Natural killer cell treated with Interleukin-12 subunit alpha and Interleukin-12 subunit beta and Interleukin-15 and Interleukin-18, amount 100 ng/mL, for 72 hours (primary cell): ENCODE measurements around the gene CALB2. TPM values are rescaled to one million over a fixed set of nuclear protein-coding genes. Genes with fewer than 3 reads are reported as not detected.
"Not testable (repeated sequence)": the region's sequence is repeated elsewhere in the genome, so short reads cannot be mapped to it uniquely, and the experiment has no call there.

ENCODE experiments used
- ATAC-seq, 2 donors: fragments of 150-1000 bp; cut with Tn5 transposase in 1 of 2; sonication (Bioruptor Pico), chemical (Tn5 transposase) in 1 of 2; 2 replicates each; pipeline ENCODE4 v1.10.0; 2021
- DNase-seq: peaks from one replicate; pipeline ENCODE4 v3.0.0; 2022; ENCODE audit warnings: low spot score
- H3K27ac Mint-ChIP-seq, 2 donors: 1 replicate in 1 of 2; 2 replicates in 1 of 2; pipeline ENCODE4 v1.8.0; 2022; ENCODE audit warnings: mixed read lengths in 2 of 2, mild to moderate bottlenecking in 1 of 2, moderate library complexity in 1 of 2
- H3K27me3 Mint-ChIP-seq, 2 donors: 1 replicate in 1 of 2; 2 replicates in 1 of 2; pipeline ENCODE4 v1.8.0; 2022; ENCODE audit warnings: mixed read lengths in 2 of 2
- H3K36me3 Mint-ChIP-seq: one replicate; pipeline ENCODE4 v1.8.0; 2022; ENCODE audit warnings: mixed read lengths
- H3K4me1 Mint-ChIP-seq, 2 donors: 1 replicate in 1 of 2; 2 replicates in 1 of 2; pipeline ENCODE4 v1.8.0; 2022; ENCODE audit warnings: low read depth in 2 of 2, mixed read lengths in 2 of 2, mild to moderate bottlenecking in 1 of 2
- H3K4me3 Mint-ChIP-seq: one replicate; pipeline ENCODE4 v1.8.0; 2022; ENCODE audit warnings: mixed read lengths
- H3K9me3 Mint-ChIP-seq: 2 replicates; pipeline ENCODE4 v1.8.0; 2022; ENCODE audit warnings: mixed read lengths
- total RNA-seq, 2 donors: library from RNA; stranded (reverse); gene quantifications; one replicate each; pipeline ENCODE4 v1.2.3, GENCODE V29; 2022

Gene CALB2
- total RNA-seq, 2 donors from 2014 or later = not detected

DNA sequence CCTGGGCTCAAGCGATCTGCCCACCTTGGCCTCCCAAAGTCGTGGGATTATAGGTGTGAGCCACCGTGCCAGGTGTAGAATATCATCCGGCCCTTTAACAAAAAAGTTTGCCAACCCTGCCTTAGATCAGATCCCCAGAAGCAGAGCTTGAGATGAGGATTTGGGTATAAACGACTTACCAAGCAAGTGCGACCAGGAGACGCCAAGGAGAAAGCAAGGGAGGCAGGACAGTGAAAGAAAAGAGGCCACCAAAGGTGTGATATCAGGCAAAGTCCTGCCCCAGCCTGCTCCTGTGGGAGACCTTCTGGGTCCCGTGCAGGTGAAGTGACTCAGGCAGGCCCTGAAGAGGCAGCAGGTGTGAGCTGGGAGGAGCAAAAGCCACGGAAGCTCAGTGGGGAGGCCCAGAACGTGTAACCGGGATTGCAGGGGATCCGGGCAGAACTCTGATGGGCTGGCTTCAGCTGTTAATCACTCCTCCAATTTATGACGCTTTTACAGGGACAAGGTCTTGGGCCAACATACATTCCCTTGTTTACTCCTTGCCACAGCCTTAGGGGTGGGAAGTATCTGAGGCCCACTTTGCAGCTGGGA lies 14.1 kb upstream of the CALB2 start:
- ATAC-seq = no peak

DNA sequence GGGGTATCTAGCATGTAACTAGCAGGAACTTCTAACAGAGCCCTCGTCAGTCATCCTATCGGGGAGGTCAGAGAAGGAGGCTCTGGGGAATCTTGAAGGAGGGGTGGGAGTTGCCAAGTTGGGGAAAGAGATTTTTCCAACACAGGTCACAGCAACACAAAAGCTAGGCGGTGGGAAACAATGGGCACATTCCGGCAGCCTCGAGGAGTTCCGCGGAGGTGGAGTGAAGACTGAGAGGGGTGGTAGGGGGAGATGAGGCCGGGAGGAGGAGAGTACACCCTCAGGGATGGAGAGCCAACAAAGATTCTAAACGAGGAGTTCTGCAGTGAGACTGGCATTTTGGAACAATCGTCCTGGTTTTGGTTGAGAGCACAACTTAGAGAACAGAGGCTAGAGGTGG lies 13.5 kb upstream of the CALB2 start:
- DNase-seq (no peak), ATAC-seq (no peak)
- H3K9me3 Mint-ChIP-seq = no peaks in the 10 kb centered on the region
- H3K4me1 Mint-ChIP-seq = no peaks in the 10 kb centered on the region
- no peak overlapping the region for H3K27ac Mint-ChIP-seq
- H3K36me3 Mint-ChIP-seq = no peaks in the 10 kb centered on the region
- H3K4me3 Mint-ChIP-seq = no peak overlapping the region
- peaks cover 15 to 21% of the 10 kb centered on the region in 2 donors for H3K27me3 Mint-ChIP-seq

More for the DNA sequence above, 14.1 kb upstream of the CALB2 start:
- peaks cover 18 to 21% of the 10 kb centered on the region in 2 donors for H3K27me3 Mint-ChIP-seq
- no peak for DNase-seq
- no peaks in the 10 kb centered on the region for H3K4me1 Mint-ChIP-seq
- no peaks in the 10 kb centered on the region for H3K36me3 Mint-ChIP-seq
- H3K9me3 Mint-ChIP-seq = no peaks in the 10 kb centered on the region
- no peak overlapping the region for H3K27ac Mint-ChIP-seq
- no peak overlapping the region for H3K4me3 Mint-ChIP-seq

DNA sequence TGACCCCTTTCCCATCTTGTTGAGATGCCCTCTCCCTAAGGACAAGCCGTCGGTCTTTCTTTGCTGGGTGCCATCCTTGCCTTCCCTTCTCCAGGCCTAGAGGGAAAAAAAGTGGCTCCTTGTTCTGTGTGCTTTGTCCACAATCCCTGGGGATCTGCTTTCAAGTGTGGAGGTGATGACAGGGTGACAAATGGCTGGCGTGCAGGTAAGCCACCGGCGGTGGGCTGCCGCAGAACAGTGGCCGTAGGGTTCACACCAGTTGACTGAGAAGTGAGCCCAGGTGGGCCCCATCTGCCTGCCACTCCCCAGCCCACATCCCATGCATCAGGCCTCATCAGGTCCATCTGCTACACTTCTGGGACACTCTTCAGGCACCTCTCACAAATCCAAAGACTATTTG lies 11.4 kb upstream of the CALB2 start:
- no peak overlapping the region for H3K4me3 Mint-ChIP-seq
- H3K27me3 Mint-ChIP-seq = peaks cover 11 to 19% of the 10 kb centered on the region in 2 donors
- no peaks in the 10 kb centered on the region for H3K9me3 Mint-ChIP-seq
- no peak overlapping the region for H3K27ac Mint-ChIP-seq
- H3K36me3 Mint-ChIP-seq = no peaks in the 10 kb centered on the region
- DNase-seq (no peak), ATAC-seq (no peak)
- no peaks in the 10 kb centered on the region for H3K4me1 Mint-ChIP-seq

DNA sequence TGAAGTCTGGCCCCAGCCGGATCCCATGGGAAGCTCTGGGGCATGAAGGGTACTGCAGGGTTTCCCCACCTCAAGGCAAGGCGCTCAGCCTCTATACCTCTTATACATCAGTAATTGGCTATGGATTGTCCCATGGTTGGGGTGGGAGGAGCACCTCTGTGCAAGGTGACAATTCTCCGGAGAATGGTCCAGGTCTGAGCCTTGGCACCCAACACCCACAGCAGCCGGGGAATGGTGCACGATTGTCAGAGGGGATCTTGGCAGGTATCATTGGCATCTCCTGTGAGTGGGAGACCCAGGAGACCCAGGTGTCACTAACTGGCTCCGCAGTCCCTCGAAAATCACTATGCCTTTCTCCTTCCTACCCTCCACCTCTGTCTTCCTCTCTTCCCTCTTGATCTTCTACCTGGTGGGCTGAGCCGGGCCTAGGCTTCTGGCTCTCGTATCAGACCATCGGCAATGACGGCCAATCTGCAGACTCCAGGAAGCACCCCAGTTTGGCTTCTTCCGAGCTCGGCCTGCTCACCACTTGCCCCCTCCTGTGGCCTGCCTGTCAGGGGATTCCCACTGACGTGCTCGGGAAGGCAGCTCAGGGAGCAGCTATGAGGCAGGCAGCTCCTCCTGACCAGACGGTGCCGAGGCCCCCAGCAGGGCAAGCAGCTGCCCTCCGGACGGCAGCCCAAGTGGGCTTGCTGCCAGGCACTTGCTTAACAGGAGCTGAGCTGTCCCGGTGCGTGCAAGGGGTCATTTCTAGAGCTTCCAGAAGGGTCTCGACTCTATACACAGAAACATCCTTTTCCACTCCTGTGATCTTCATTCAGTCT lies 10.0 kb upstream of the CALB2 start:
- ATAC-seq = no peak
- no peaks in the 10 kb centered on the region for H3K4me1 Mint-ChIP-seq
- H3K4me3 Mint-ChIP-seq = no peak overlapping the region
- no peak for DNase-seq
- no peaks in the 10 kb centered on the region for H3K36me3 Mint-ChIP-seq
- no peaks in the 10 kb centered on the region for H3K9me3 Mint-ChIP-seq
- H3K27me3 Mint-ChIP-seq = peaks cover 10 to 23% of the 10 kb centered on the region in 2 donors
- H3K27ac Mint-ChIP-seq = no peak overlapping the region

DNA sequence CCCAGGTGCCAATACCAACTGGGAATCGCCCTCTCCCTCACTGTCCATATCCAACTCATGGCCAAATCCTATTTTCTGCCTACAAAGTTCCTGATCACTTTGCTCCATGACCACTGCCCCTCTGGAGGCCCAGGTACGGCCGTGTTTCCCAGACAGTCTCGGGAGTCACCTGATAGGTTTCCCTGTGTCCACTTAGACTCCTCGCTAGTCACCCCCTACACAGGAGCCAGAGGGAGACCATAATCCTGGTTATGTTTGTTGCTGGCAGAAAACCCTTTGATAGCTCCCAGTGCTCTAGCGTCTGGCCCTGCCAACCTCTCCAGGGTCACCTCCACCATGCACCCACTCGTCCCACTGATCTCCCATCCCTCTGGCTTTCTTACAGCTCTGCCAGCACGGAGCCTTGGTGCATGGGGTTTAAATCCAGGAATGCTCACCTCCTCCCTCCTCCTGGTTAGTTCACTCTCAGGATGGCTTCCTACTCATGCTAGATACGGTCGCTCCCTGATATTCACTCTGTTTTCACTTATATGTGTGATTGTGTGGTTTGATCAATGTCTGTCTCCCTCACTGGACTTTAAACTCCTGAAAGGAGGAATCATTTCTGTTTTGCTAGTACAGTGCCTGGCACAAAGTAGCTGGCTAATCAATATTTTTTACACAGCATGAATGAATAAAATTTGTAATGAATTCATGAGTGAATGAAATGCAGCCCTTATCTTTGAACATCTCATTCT lies 7.5 kb upstream of the CALB2 start:
- Mint-ChIP-seq H3K4me3 (no peak overlapping the region), H3K27me3 (peaks cover 16 to 19% of the 10 kb centered on the region in 2 donors), H3K9me3 (no peaks in the 10 kb centered on the region), H3K4me1 (no peaks in the 10 kb centered on the region), H3K27ac (no peak overlapping the region), H3K36me3 (no peaks in the 10 kb centered on the region)
- no peak for DNase-seq
- ATAC-seq = no peak

DNA sequence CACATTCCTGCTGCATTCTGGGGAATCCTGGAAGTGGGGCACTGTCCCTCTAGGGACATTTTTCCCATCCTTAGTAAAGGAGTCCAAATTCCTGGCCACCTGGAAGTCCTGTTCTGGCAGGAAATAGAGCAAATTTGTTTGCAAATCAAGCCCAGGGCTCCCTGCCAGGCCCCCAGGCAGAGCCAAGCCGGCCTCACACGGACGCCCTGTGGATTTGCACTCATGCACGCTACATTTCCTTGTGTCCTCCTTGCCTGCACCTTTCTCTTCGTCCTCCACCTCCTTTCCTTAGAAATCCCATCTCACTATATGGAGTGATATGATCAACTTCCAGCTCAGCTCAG lies 7.0 kb upstream of the CALB2 start:
- Mint-ChIP-seq H3K4me1 (no peaks in the 10 kb centered on the region), H3K9me3 (no peaks in the 10 kb centered on the region), H3K4me3 (no peak overlapping the region), H3K27me3 (peaks cover 16 to 19% of the 10 kb centered on the region in 2 donors), H3K27ac (no peak overlapping the region), H3K36me3 (no peaks in the 10 kb centered on the region)
- DNase-seq (no peak), ATAC-seq (no peak)

DNA sequence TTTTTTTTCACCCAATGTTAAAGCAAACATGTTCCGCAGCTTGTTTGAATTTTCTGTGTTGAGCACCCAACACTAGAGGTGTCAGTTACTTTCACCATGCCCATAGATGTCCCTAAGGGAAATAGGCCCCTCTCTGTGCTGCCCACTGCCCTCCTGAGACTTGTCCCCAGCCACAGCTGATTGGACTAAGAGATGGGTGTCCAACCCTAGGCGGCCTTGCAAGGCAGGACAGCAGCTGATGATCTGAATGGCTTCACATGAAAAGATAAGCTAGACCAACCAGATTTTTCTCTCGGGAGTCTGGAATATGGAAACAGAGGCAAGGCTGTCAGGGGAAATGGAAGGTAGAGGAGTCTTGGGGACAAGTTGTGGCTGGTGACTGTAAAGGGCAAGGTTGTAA lies 6.1 kb upstream of the CALB2 start:
- Mint-ChIP-seq H3K27ac (no peak overlapping the region), H3K4me1 (no peaks in the 10 kb centered on the region), H3K4me3 (no peak overlapping the region), H3K9me3 (no peaks in the 10 kb centered on the region), H3K36me3 (no peaks in the 10 kb centered on the region), H3K27me3 (peaks cover 16 to 23% of the 10 kb centered on the region in 2 donors)
- DNase-seq (no peak), ATAC-seq (no peak)

DNA sequence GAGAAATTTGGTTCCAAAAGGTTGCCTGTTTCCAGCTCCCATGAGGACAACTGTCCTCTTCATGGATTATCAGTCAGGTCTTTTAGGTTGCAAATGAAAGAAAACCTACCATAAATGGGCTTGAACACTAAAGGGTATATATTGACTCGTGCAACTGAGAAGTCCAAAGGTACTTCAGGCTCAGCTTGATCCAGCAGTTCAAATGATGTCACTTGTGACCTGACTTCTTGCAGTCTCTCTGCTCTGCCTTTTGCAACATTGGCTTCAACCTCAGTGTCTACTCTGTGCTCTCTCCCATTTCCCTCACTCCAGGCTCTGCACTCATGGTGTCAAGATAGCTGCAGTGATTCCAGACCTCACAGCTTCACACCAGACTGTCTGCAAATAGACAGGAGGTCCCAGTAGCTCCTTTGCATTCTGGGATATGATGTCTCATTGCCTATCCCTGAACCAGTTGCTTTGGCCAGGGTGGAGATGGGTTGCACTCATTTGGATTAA lies 5.5 kb upstream of the CALB2 start:
- H3K4me1 Mint-ChIP-seq = no peaks in the 10 kb centered on the region
- no peak overlapping the region for H3K27ac Mint-ChIP-seq
- H3K36me3 Mint-ChIP-seq = no peaks in the 10 kb centered on the region
- no peak overlapping the region for H3K4me3 Mint-ChIP-seq
- H3K9me3 Mint-ChIP-seq = no peaks in the 10 kb centered on the region
- H3K27me3 Mint-ChIP-seq = peaks cover 16 to 23% of the 10 kb centered on the region in 2 donors
- peak in 1 of 2 donors; percentile 18 for ATAC-seq
- DNase-seq = no peak

DNA sequence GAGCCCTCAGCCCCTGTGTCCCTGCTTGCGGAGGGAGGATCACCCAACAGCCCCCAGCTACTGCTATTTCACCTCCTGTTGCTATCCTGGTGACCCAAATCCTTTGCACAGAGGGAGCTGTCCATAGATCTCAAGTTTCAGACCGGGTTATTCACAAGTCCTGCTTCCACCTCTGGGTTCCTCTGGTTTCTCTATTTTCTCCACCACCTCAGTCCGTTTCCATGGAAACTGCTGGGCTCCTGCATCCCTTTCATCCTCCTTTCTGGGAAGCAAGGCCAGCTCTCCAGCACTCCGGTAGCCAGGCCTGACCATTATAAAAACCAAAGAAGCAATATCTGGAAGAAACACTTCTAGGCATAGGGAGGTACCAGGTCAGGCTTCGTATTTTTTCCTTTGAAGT lies 4.8 kb upstream of the CALB2 start:
- no peaks in the 10 kb centered on the region for H3K36me3 Mint-ChIP-seq
- H3K27me3 Mint-ChIP-seq = peaks cover 16 to 27% of the 10 kb centered on the region in 2 donors
- no peak overlapping the region for H3K27ac Mint-ChIP-seq
- H3K9me3 Mint-ChIP-seq = no peaks in the 10 kb centered on the region
- no peak overlapping the region for H3K4me3 Mint-ChIP-seq
- DNase-seq = no peak
- ATAC-seq = no peak
- H3K4me1 Mint-ChIP-seq = no peaks in the 10 kb centered on the region

DNA sequence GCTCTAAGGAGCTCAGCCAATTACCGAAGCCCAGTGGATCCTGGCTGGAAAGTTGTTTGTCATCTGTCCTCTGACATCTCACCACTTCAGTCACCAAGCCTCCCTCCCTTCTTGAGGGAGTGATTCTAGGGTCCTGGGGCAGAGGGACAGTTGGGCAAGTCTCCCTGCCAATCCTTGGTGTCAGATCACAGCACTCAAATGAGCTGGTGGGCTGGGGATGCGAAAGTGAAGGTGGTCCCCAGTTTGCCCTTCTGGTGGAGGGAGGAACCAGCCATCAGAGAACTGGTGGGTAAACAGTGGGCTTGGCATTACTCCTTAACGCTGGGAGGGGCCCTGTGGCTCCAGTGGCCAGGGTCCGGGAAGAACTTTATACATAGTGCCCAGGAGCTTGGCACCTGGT lies 4.4 kb upstream of the CALB2 start:
- DNase-seq = no peak
- H3K4me3 Mint-ChIP-seq = no peak overlapping the region
- ATAC-seq = no peak
- H3K9me3 Mint-ChIP-seq = no peaks in the 10 kb centered on the region
- peaks cover 16 to 25% of the 10 kb centered on the region in 2 donors for H3K27me3 Mint-ChIP-seq
- no peaks in the 10 kb centered on the region for H3K4me1 Mint-ChIP-seq
- no peaks in the 10 kb centered on the region for H3K36me3 Mint-ChIP-seq
- no peak overlapping the region for H3K27ac Mint-ChIP-seq

DNA sequence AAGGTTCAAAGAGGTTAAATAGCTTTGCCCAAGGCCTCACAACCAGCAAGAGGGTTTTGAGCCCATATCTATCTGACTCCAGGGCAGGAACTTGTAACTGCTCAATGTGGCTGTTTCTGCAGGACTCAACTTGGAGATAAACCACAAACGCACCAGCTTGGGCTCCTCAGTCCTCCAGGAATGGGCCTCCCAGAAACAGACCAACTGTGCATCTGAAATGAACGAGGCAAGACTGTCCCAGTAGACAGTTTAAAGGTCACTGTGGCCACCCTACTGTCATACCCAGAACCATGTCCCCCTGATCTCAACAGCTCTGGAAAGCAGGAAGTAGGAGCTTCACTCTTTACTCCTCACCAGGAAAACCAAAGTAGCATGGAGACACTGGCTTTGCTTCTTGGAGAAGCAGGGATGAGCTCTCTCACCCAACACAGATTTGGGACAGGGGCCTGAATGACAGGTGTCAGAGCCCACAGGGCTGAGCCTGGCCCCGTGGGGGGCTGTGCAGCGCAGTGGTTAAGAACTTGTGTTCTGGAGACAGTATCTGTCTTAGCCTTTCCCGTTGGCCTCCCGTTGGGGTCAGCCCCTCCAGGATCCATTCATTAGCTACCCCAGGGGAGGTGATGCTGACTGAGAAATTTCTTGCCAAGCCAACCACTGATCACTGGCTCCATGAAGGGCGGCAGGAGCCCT lies 2.3 kb upstream of the CALB2 start:
- Mint-ChIP-seq H3K4me3 (no peak overlapping the region), H3K36me3 (no peaks in the 10 kb centered on the region), H3K4me1 (no peaks in the 10 kb centered on the region), H3K9me3 (no peaks in the 10 kb centered on the region), H3K27ac (no peak overlapping the region), H3K27me3 (peaks cover 12 to 26% of the 10 kb centered on the region in 2 donors)
- DNase-seq (no peak), ATAC-seq (no peak)

DNA sequence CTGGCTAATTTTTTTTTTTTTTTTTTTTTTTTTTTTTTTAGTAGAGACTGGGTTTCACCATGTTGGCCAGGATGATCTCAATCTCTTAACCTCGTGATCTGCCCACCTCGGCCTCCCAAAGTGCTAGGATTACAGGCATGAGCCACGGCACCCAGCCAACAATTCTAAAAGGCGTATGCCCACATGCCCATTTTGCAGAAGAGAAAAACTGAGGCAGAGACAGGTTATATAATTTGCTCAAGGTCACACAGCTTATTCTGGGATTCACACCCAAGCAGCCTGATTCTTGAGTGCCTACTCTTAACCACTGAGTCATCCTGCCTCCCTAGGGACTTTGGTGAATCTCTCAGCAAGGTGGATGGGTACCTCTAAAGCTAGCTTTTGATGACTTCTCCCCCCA lies 1.6 kb upstream of the CALB2 start:
- not testable (repeated sequence) for H3K4me3 Mint-ChIP-seq, H3K9me3 Mint-ChIP-seq, DNase-seq, H3K36me3 Mint-ChIP-seq, H3K4me1 Mint-ChIP-seq, H3K27ac Mint-ChIP-seq, ATAC-seq
- peaks cover 6 to 26% of the 10 kb centered on the region in 2 donors for H3K27me3 Mint-ChIP-seq

DNA sequence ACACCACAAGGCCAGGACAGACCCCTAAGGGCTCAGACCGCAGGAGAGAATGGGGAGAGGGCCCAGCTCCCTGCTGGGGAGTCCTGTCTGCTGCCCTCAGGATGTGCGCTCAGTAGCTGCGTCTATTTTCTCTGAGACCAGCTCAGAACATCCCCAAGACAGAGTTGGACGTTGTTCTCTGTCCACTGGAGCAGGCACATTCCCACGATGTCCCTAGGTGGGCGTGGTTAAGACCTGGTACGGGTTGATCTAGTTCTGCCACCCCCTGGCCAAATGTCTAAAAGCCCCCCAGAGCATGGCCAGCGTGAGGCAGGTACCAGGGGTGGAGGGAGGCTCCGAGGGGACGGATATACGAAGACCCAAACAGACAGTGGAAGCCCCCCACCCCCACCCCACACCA lies 842 bp upstream of the CALB2 start:
- no peaks in the 10 kb centered on the region for H3K36me3 Mint-ChIP-seq
- H3K4me3 Mint-ChIP-seq = no peak overlapping the region
- H3K9me3 Mint-ChIP-seq = no peaks in the 10 kb centered on the region
- ATAC-seq (no peak), DNase-seq (no peak)
- no peak overlapping the region for H3K27ac Mint-ChIP-seq
- H3K27me3 Mint-ChIP-seq = peaks cover 6 to 24% of the 10 kb centered on the region in 2 donors
- no peaks in the 10 kb centered on the region for H3K4me1 Mint-ChIP-seq
